ENCODE results near the gene MTMR12.

DNA sequence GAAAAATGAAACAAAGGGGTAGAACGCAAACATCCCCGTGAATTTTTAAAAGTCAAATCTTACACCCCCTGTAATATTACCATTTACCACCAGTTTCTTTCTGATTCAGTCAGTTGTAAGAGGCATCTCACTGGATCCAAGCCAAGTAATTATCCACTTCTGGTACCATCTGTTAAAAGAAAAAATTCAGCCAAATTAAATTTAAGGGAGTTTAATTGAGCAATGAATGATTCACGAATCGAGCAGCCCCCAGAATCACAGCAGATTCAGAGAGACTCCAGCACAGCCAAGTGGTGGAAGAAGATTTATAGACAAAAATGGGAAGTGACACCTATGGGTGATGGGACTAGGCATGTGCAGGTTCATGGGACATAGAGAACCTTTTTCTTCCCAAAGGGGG lies 29.9 kb upstream of the MTMR12 start:
- TF ChIP-seq, protein P1, sequence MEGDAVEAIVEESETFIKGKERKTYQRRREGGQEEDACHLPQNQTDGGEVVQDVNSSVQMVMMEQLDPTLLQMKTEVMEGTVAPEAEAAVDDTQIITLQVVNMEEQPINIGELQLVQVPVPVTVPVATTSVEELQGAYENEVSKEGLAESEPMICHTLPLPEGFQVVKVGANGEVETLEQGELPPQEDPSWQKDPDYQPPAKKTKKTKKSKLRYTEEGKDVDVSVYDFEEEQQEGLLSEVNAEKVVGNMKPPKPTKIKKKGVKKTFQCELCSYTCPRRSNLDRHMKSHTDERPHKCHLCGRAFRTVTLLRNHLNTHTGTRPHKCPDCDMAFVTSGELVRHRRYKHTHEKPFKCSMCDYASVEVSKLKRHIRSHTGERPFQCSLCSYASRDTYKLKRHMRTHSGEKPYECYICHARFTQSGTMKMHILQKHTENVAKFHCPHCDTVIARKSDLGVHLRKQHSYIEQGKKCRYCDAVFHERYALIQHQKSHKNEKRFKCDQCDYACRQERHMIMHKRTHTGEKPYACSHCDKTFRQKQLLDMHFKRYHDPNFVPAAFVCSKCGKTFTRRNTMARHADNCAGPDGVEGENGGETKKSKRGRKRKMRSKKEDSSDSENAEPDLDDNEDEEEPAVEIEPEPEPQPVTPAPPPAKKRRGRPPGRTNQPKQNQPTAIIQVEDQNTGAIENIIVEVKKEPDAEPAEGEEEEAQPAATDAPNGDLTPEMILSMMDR (IDR thresholded peaks at IDR 0.05; ENCODE audit: low read depth, low read length, poor library complexity, severe bottlenecking) = no peak
- no peak for TF ChIP-seq EZH2phosphoT487 (IDR thresholded peaks at IDR 0.05; ENCODE audit: borderline replicate concordance, low read length)

Measured in DOHH2 (cell line).